NAMALWA (cell line): ENCODE results near the gene FMNL3.

Experiments
- DNase-seq: peaks from one replicate; pipeline ENCODE4 v3.0.0-alpha.2; 2015; ENCODE audit warnings: low spot score

FMNL3 gene

GRCh38 chr12:49708851-49709250, 1.6 kb upstream of the FMNL3 start:
- DNase-seq: no peak

GRCh38 chr12:49707812-49708147, 575 bp upstream of the FMNL3 start:
- DNase-seq: no peak

- DNase-seq: peak; percentile 32
Observed at GRCh38 chr12:49706351-49707127, 666 bp downstream of the FMNL3 start.

GRCh38 chr12:49705479-49706134, 1.6 kb downstream of the FMNL3 start:
- DNase-seq: no peak

GRCh38 chr12:49703647-49704137, 3.5 kb downstream of the FMNL3 start:
- peak; percentile 30 for DNase-seq

GRCh38 chr12:49702676-49703215, 4.5 kb downstream of the FMNL3 start:
- no peak for DNase-seq

- peak; percentile 39 for DNase-seq
Observed at GRCh38 chr12:49702009-49702408, 5.2 kb downstream of the FMNL3 start.

GRCh38 chr12:49698619-49699545, 8.3 kb downstream of the FMNL3 start:
- DNase-seq: peak; percentile 90

GRCh38 chr12:49697808-49698207, 9.4 kb downstream of the FMNL3 start:
- no peak for DNase-seq

GRCh38 chr12:49696723-49697122, 10.5 kb downstream of the FMNL3 start:
- DNase-seq: no peak

- DNase-seq: no peak
Observed at GRCh38 chr12:49693931-49694444, 13.2 kb downstream of the FMNL3 start.

- no peak for DNase-seq
Observed at GRCh38 chr12:49692851-49693250, 14.4 kb downstream of the FMNL3 start.

GRCh38 chr12:49689785-49690184, 17.4 kb downstream of the FMNL3 start:
- no peak for DNase-seq

- no peak for DNase-seq
Observed at GRCh38 chr12:49689237-49689636, 18.0 kb downstream of the FMNL3 start.

- no peak for DNase-seq
Observed at GRCh38 chr12:49687941-49688340, 19.3 kb downstream of the FMNL3 start.

GRCh38 chr12:49684310-49684854, 22.8 kb downstream of the FMNL3 start:
- no peak for DNase-seq

- no peak for DNase-seq
Observed at GRCh38 chr12:49683599-49684309, 23.5 kb downstream of the FMNL3 start.

GRCh38 chr12:49680075-49680474, 27.1 kb downstream of the FMNL3 start:
- DNase-seq: no peak

- DNase-seq: no peak
Observed at GRCh38 chr12:49678711-49679110, 28.5 kb downstream of the FMNL3 start.

GRCh38 chr12:49675137-49675536, 32.1 kb downstream of the FMNL3 start:
- DNase-seq: no peak
